Neural cell (in vitro differentiated cells): ENCODE data around the gene ISCU. TPM values are rescaled to one million over a fixed set of nuclear protein-coding genes. Genes with fewer than 3 reads are reported as not detected.
"Not testable (repeated sequence)": the region's sequence is repeated elsewhere in the genome, so short reads cannot be mapped to it uniquely, and the experiment has no call there.

Experiments
- H2AFZ ChIP-seq: fragments of 200-600, 300-800 bp; sonication (generic), shearing (Covaris generic); 2 replicates; pipeline ENCODE4 v1.6.0; 2014; ENCODE audit warnings: low read depth, mild to moderate bottlenecking, antibody characterized with exemption, low read length, moderate library complexity
- H3F3A ChIP-seq: fragments of 200-600 bp; shearing (Covaris generic); 2 replicates; pipeline ENCODE4 v1.6.1; 2016; ENCODE audit warnings: mild to moderate bottlenecking, moderate library complexity, mixed read lengths, antibody characterized with exemption, low read length; ENCODE audit not compliant: insufficient read depth, poor library complexity, severe bottlenecking
- H3K27ac ChIP-seq: fragments of 200-600, 300-800 bp; sonication (generic), shearing (Covaris generic); 2 replicates; pipeline ENCODE4 v1.5.1; 2014; ENCODE audit warnings: mild to moderate bottlenecking, low read length, moderate library complexity
- H3K27me3 ChIP-seq: fragments of 300-800, 200-600 bp; sonication (generic), shearing (Covaris generic); 2 replicates; pipeline ENCODE4 v1.6.0; 2014; ENCODE audit warnings: mild to moderate bottlenecking, low read depth, low read length, moderate library complexity; ENCODE audit not compliant: insufficient read depth
- H3K36me3 ChIP-seq: fragments of 300-800, 200-600 bp; sonication (generic), shearing (Covaris generic); 2 replicates; pipeline ENCODE4 v1.5.1; 2014; ENCODE audit warnings: mild to moderate bottlenecking, antibody characterized with exemption, low read length, moderate library complexity; ENCODE audit not compliant: insufficient read depth
- H3K4me2 ChIP-seq: fragments of 300-800, 200-600 bp; sonication (generic), shearing (Covaris generic); 2 replicates; pipeline ENCODE4 v1.6.0; 2014; ENCODE audit warnings: mild to moderate bottlenecking, low read length
- H3K4me3 ChIP-seq: fragments of 300-800, 200-600 bp; sonication (generic), shearing (Covaris generic); 2 replicates; pipeline ENCODE4 v1.5.1; 2014; ENCODE audit warnings: mild to moderate bottlenecking, low read length, moderate library complexity
- H3K79me2 ChIP-seq: fragments of 200-600 bp; shearing (Covaris generic); replicated peaks from 2 replicates; pipeline ENCODE4 v1.6.0; 2014; ENCODE audit warnings: mild to moderate bottlenecking, low read length, moderate library complexity; ENCODE audit not compliant: insufficient read depth
- H3K9ac ChIP-seq: fragments of 300-800, 200-600 bp; sonication (generic), shearing (Covaris generic); 2 replicates; pipeline ENCODE4 v1.6.1; 2016; ENCODE audit warnings: mild to moderate bottlenecking, low read length, mixed read lengths
- H3K9me2 ChIP-seq: fragments of 200-600 bp; shearing (Covaris generic); 2 replicates; pipeline ENCODE4 v1.6.1; 2016; ENCODE audit warnings: mild to moderate bottlenecking, low read length, mixed read lengths; ENCODE audit not compliant: insufficient read depth
- H3K9me3 ChIP-seq: fragments of 200-600, 300-800 bp; sonication (generic), shearing (Covaris generic); 2 replicates; pipeline ENCODE4 v1.6.1; 2016; ENCODE audit warnings: mild to moderate bottlenecking, mixed run types, low read length, moderate library complexity, mixed read lengths
- H4K20me1 ChIP-seq: fragments of 200-600 bp; shearing (Covaris generic); 2 replicates; pipeline ENCODE4 v1.6.1; 2016; ENCODE audit warnings: mild to moderate bottlenecking, mixed run types; ENCODE audit not compliant: insufficient read depth
- CTCF ChIP-seq: fragments of 450-650 bp; IDR thresholded peaks from 2 replicates; pipeline ENCODE4 v1.5.1; 2014; ENCODE audit warnings: antibody characterized with exemption, mild to moderate bottlenecking, moderate library complexity; ENCODE audit not compliant: poor library complexity, severe bottlenecking
- POLR2AphosphoS5 ChIP-seq: IDR thresholded peaks from 2 replicates; pipeline ENCODE4 v1.6.1; 2012
- RAD21 ChIP-seq: fragments of 450-650 bp; conservative IDR thresholded peaks from 2 replicates; pipeline ENCODE4 v1.6.1; 2014; ENCODE audit warnings: antibody characterized with exemption, mild to moderate bottlenecking, moderate library complexity
- SMC3 ChIP-seq: fragments of 450-650 bp; conservative IDR thresholded peaks from 2 replicates; pipeline ENCODE4 v1.6.1; 2014; ENCODE audit warnings: antibody characterized with exemption, mild to moderate bottlenecking, moderate library complexity; ENCODE audit not compliant: poor library complexity
- TAF1 ChIP-seq: IDR thresholded peaks from 2 replicates; pipeline ENCODE4 v1.6.1; 2012; ENCODE audit warnings: low read depth
- polyA plus RNA-seq: library from polyadenylated mRNA; depleted of rRNA; stranded (reverse); fragments of >200 nt; gene quantifications from 2 replicates; pipeline ENCODE4 v1.2.3, GENCODE V29; 2014

The ISCU gene
- polyA plus RNA-seq, 1 donor from 2014 or later: 164 TPM

- H3K79me2 ChIP-seq: no peaks in the 10 kb centered on the region
- H3K4me3 ChIP-seq: no peak overlapping the region
- no peaks in the 10 kb centered on the region for H3K27me3 ChIP-seq
- H3K4me2 ChIP-seq: no peak overlapping the region
- TF ChIP-seq SMC3 (peak; percentile 91), TAF1 (no peak), CTCF (peak; percentile 94), RAD21 (peak; percentile 89), POLR2AphosphoS5 (no peak)
- no peaks in the 10 kb centered on the region for H3F3A ChIP-seq
- no peaks in the 10 kb centered on the region for H3K36me3 ChIP-seq
- H3K9ac ChIP-seq: no peak overlapping the region
- no peak overlapping the region for H3K27ac ChIP-seq
- H3K9me2 ChIP-seq: no peaks in the 10 kb centered on the region
- H2AFZ ChIP-seq: no peak overlapping the region
- no peaks in the 10 kb centered on the region for H4K20me1 ChIP-seq
- H3K9me3 ChIP-seq: no peaks in the 10 kb centered on the region
These were observed 55.9 kb downstream of the ISCU start for GRCh38 chr12:108618079-108618952.

GRCh38 chr12:108618953-108619274, 56.5 kb downstream of the ISCU start:
- not testable (repeated sequence) for H4K20me1 ChIP-seq, H3F3A ChIP-seq, H3K36me3 ChIP-seq, H3K4me3 ChIP-seq, H3K27ac ChIP-seq, H3K9ac ChIP-seq, H2AFZ ChIP-seq, H3K79me2 ChIP-seq, H3K9me3 ChIP-seq, H3K9me2 ChIP-seq, H3K27me3 ChIP-seq, H3K4me2 ChIP-seq

Other genes starting within 250 kb of the ISCU start
- 0.06 TPM in 1 of 2 replicates, not detected in the other for gene CMKLR1, start 223.3 kb upstream of the ISCU start, polyA plus RNA-seq
- gene FICD, start 47.3 kb upstream of the ISCU start, polyA plus RNA-seq: 1.5 and 3.0 TPM in 2 replicates
- gene SART3, start 1.4 kb upstream of the ISCU start, polyA plus RNA-seq: 71.0 and 79.3 TPM in 2 replicates
- gene TMEM119, start 35.5 kb downstream of the ISCU start, polyA plus RNA-seq: not detected in 2 replicates
- gene SELPLG, start 71.3 kb downstream of the ISCU start, polyA plus RNA-seq: 0.62 TPM in 1 of 2 replicates, not detected in the other
- gene CORO1C, start 168.9 kb downstream of the ISCU start, polyA plus RNA-seq: 120 and 123 TPM in 2 replicates